Measurements from ENCODE around the gene CALHM4. TPM values are rescaled to one million over a fixed set of nuclear protein-coding genes. Genes with fewer than 3 reads are reported as not detected.

CALHM4 gene
- total and polyA plus RNA-seq, 2 of the 8 experiments (the other 6 are each of a cell fraction or from before 2014, with no cell fraction given), result not detected

DNA sequence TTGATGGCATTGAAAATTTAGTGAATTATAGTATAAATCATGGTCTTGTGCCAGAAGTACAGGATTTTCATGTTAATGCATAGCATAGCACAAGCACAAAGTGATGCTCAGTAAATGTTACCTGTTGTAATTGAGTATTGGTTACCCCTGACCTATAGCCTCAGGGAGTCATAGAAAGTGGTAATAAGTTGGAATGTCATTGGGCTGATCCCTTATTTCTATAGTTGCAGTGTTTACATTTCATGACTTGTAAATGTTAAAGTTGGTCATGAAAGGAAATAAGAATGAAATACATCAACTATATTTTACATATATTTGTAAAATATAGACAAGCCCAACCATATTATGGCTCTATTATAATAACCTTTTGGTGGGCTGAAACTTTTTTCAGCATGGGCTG is 24.8 kb downstream of the CALHM4 start (continued):
- TF ChIP-seq, protein P1, sequence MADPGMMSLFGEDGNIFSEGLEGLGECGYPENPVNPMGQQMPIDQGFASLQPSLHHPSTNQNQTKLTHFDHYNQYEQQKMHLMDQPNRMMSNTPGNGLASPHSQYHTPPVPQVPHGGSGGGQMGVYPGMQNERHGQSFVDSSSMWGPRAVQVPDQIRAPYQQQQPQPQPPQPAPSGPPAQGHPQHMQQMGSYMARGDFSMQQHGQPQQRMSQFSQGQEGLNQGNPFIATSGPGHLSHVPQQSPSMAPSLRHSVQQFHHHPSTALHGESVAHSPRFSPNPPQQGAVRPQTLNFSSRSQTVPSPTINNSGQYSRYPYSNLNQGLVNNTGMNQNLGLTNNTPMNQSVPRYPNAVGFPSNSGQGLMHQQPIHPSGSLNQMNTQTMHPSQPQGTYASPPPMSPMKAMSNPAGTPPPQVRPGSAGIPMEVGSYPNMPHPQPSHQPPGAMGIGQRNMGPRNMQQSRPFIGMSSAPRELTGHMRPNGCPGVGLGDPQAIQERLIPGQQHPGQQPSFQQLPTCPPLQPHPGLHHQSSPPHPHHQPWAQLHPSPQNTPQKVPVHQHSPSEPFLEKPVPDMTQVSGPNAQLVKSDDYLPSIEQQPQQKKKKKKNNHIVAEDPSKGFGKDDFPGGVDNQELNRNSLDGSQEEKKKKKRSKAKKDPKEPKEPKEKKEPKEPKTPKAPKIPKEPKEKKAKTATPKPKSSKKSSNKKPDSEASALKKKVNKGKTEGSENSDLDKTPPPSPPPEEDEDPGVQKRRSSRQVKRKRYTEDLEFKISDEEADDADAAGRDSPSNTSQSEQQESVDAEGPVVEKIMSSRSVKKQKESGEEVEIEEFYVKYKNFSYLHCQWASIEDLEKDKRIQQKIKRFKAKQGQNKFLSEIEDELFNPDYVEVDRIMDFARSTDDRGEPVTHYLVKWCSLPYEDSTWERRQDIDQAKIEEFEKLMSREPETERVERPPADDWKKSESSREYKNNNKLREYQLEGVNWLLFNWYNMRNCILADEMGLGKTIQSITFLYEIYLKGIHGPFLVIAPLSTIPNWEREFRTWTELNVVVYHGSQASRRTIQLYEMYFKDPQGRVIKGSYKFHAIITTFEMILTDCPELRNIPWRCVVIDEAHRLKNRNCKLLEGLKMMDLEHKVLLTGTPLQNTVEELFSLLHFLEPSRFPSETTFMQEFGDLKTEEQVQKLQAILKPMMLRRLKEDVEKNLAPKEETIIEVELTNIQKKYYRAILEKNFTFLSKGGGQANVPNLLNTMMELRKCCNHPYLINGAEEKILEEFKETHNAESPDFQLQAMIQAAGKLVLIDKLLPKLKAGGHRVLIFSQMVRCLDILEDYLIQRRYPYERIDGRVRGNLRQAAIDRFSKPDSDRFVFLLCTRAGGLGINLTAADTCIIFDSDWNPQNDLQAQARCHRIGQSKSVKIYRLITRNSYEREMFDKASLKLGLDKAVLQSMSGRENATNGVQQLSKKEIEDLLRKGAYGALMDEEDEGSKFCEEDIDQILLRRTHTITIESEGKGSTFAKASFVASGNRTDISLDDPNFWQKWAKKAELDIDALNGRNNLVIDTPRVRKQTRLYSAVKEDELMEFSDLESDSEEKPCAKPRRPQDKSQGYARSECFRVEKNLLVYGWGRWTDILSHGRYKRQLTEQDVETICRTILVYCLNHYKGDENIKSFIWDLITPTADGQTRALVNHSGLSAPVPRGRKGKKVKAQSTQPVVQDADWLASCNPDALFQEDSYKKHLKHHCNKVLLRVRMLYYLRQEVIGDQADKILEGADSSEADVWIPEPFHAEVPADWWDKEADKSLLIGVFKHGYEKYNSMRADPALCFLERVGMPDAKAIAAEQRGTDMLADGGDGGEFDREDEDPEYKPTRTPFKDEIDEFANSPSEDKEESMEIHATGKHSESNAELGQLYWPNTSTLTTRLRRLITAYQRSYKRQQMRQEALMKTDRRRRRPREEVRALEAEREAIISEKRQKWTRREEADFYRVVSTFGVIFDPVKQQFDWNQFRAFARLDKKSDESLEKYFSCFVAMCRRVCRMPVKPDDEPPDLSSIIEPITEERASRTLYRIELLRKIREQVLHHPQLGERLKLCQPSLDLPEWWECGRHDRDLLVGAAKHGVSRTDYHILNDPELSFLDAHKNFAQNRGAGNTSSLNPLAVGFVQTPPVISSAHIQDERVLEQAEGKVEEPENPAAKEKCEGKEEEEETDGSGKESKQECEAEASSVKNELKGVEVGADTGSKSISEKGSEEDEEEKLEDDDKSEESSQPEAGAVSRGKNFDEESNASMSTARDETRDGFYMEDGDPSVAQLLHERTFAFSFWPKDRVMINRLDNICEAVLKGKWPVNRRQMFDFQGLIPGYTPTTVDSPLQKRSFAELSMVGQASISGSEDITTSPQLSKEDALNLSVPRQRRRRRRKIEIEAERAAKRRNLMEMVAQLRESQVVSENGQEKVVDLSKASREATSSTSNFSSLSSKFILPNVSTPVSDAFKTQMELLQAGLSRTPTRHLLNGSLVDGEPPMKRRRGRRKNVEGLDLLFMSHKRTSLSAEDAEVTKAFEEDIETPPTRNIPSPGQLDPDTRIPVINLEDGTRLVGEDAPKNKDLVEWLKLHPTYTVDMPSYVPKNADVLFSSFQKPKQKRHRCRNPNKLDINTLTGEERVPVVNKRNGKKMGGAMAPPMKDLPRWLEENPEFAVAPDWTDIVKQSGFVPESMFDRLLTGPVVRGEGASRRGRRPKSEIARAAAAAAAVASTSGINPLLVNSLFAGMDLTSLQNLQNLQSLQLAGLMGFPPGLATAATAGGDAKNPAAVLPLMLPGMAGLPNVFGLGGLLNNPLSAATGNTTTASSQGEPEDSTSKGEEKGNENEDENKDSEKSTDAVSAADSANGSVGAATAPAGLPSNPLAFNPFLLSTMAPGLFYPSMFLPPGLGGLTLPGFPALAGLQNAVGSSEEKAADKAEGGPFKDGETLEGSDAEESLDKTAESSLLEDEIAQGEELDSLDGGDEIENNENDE (IDR thresholded peaks at IDR 0.05; ENCODE audit: insufficient replicate concordance, low read length), result no peak
- no peak for TF ChIP-seq EZH2 (IDR thresholded peaks at IDR 0.05; ENCODE audit: low read depth, low read length, severe bottlenecking)
- TF ChIP-seq JUND (IDR thresholded peaks at IDR 0.05; ENCODE audit: low read length), result no peak
- TF ChIP-seq USF2 (IDR thresholded peaks at IDR 0.05; ENCODE audit: low read length), result no peak
- no peak for TF ChIP-seq PHF8 (conservative IDR thresholded peaks at IDR 0.05; ENCODE audit: low read depth, low read length)
- no peak for TF ChIP-seq SRF (IDR thresholded peaks at IDR 0.05; ENCODE audit: low read depth, low read length)
- no peak for TF ChIP-seq RXRA (IDR thresholded peaks at IDR 0.05; ENCODE audit: insufficient read depth, low read depth, low read length)
